Measurements from ENCODE around the gene STX1A.

GRCh38 chr7:73740771-73741170 lies 21.3 kb upstream of the STX1A start:
- no peak for TF ChIP-seq PATZ1 (CRISPR knock-in tag; IDR thresholded peaks at IDR 0.05; ENCODE audit: borderline replicate concordance)
- no peak for TF ChIP-seq POU6F1 (CRISPR knock-in tag; IDR thresholded peaks at IDR 0.05; ENCODE audit: borderline replicate concordance, low read depth)
- TF ChIP-seq OSR1 (CRISPR knock-in tag; IDR thresholded peaks at IDR 0.05) = no peak
- TF ChIP-seq ZNF70 (CRISPR knock-in tag; IDR thresholded peaks at IDR 0.05) = no peak
- no peak for TF ChIP-seq ARNTL (CRISPR knock-in tag; IDR thresholded peaks at IDR 0.05; ENCODE audit: borderline replicate concordance, low read depth)
- TF ChIP-seq PPARA (CRISPR knock-in tag; IDR thresholded peaks at IDR 0.05; ENCODE audit: borderline replicate concordance) = no peak
- no peak for TF ChIP-seq ZFP3 (CRISPR knock-in tag; IDR thresholded peaks at IDR 0.05)
- TF ChIP-seq, protein P1, sequence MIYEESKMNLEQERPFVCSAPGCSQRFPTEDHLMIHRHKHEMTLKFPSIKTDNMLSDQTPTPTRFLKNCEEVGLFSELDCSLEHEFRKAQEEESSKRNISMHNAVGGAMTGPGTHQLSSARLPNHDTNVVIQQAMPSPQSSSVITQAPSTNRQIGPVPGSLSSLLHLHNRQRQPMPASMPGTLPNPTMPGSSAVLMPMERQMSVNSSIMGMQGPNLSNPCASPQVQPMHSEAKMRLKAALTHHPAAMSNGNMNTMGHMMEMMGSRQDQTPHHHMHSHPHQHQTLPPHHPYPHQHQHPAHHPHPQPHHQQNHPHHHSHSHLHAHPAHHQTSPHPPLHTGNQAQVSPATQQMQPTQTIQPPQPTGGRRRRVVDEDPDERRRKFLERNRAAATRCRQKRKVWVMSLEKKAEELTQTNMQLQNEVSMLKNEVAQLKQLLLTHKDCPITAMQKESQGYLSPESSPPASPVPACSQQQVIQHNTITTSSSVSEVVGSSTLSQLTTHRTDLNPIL (CRISPR knock-in tag; IDR thresholded peaks at IDR 0.05; ENCODE audit: low read depth) = no peak
- TF ChIP-seq TOX (CRISPR knock-in tag; IDR thresholded peaks at IDR 0.05; ENCODE audit: borderline replicate concordance) = no peak
- no peak for TF ChIP-seq ZNF565 (CRISPR knock-in tag; conservative IDR thresholded peaks at IDR 0.05; ENCODE audit: low read depth)
- no peak for TF ChIP-seq TCF4 (CRISPR knock-in tag; IDR thresholded peaks at IDR 0.05; ENCODE audit: borderline replicate concordance)
- no peak for TF ChIP-seq ZC3H10 (CRISPR knock-in tag; IDR thresholded peaks at IDR 0.05)
- no peak for TF ChIP-seq GLIS3 (CRISPR knock-in tag; IDR thresholded peaks at IDR 0.05)

All from SK-N-SH treated with all-trans-retinoic acid at 6 μM for 48 hours (cell line).